ENCODE measurements around the gene TNFRSF19. TPM values are rescaled to one million over a fixed set of nuclear protein-coding genes. Genes with fewer than 3 reads are reported as not detected.

TNFRSF19 gene
- total RNA-seq, 1 donor from 2014 or later: 19.0 TPM

DNA sequence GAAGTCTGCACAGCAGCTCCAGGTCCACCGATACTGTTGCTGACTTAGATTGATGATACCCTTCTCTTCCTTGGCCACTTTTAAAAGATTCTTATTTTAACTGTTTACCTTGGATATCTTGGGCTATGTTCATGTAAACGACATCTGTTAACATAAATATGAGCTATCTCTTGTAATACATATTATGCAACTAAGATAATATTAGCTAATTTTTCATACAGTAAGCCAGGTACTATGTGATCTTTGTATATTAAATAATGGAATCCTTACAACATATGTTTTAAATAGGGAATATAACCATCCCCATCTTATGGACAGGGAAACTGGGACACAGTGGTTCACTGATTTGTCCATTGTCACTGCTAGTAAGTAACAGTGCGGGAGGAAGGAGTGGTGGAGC lies 37.9 kb downstream of the TNFRSF19 start:
- H3K4me3 Mint-ChIP-seq (ENCODE audit: low read depth): no peak overlapping the region
- peaks cover 9% of the 10 kb centered on the region for H3K9me3 Mint-ChIP-seq (ENCODE audit: low read depth)
- no peak overlapping the region for H3K27ac Mint-ChIP-seq
- no peak for TF ChIP-seq CTCF (IDR thresholded peaks at IDR 0.05; ENCODE audit: unreplicated experiment)
- peaks cover 11% of the 10 kb centered on the region for H3K36me3 Mint-ChIP-seq (ENCODE audit: insufficient read depth)
- H3K4me1 Mint-ChIP-seq (ENCODE audit: low read depth): peaks cover 14% of the 10 kb centered on the region
- H3K27me3 Mint-ChIP-seq: no peaks in the 10 kb centered on the region
- no peak for DNase-seq (ENCODE audit: low spot score, unreplicated experiment)

GRCh38 chr13:23608701-23609413 lies 38.6 kb downstream of the TNFRSF19 start:
- Mint-ChIP-seq H3K27ac (peak overlapping the region; percentile 14), H3K36me3 (ENCODE audit: insufficient read depth) (peaks cover 7% of the 10 kb centered on the region), H3K4me1 (ENCODE audit: low read depth) (peaks cover 20% of the 10 kb centered on the region), H3K9me3 (ENCODE audit: low read depth) (peaks cover 5% of the 10 kb centered on the region), H3K4me3 (ENCODE audit: low read depth) (no peak overlapping the region), H3K27me3 (peaks cover 7% of the 10 kb centered on the region)
- DNase-seq (ENCODE audit: low spot score, unreplicated experiment): no peak
- TF ChIP-seq CTCF (IDR thresholded peaks at IDR 0.05; ENCODE audit: unreplicated experiment): no peak

DNA sequence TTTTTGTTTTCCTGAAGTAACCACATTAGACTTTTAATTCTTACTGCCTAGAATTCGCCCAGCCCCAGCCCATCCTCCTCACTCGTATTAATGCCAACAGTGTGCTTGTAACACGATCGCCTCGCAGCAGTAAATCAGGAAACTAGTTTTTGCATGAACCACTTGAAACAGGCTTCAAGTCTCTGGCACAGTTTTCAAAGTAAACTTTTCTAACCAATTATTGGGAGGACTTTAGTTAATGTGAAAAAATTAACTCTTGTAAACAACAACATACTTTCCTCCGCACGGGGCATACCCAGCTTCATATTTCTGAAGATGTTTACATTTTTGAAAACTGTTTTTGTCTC lies 39.2 kb downstream of the TNFRSF19 start:
- no peak overlapping the region for H3K4me3 Mint-ChIP-seq (ENCODE audit: low read depth)
- peak overlapping the region; percentile 14 for H3K27ac Mint-ChIP-seq
- H3K36me3 Mint-ChIP-seq (ENCODE audit: insufficient read depth): peaks cover 4% of the 10 kb centered on the region
- TF ChIP-seq CTCF (IDR thresholded peaks at IDR 0.05; ENCODE audit: unreplicated experiment): no peak
- no peak for DNase-seq (ENCODE audit: low spot score, unreplicated experiment)
- H3K4me1 Mint-ChIP-seq (ENCODE audit: low read depth): peaks cover 23% of the 10 kb centered on the region
- H3K27me3 Mint-ChIP-seq: peaks cover 10% of the 10 kb centered on the region
- peaks cover 2% of the 10 kb centered on the region for H3K9me3 Mint-ChIP-seq (ENCODE audit: low read depth)

GRCh38 chr13:23609874-23610576 lies 39.8 kb downstream of the TNFRSF19 start:
- DNase-seq (ENCODE audit: low spot score, unreplicated experiment): no peak
- H3K4me1 Mint-ChIP-seq (ENCODE audit: low read depth): peaks cover 23% of the 10 kb centered on the region
- no peak for TF ChIP-seq CTCF (IDR thresholded peaks at IDR 0.05; ENCODE audit: unreplicated experiment)
- H3K9me3 Mint-ChIP-seq (ENCODE audit: low read depth): no peaks in the 10 kb centered on the region
- peak overlapping the region; percentile 12 for H3K27ac Mint-ChIP-seq
- no peak overlapping the region for H3K4me3 Mint-ChIP-seq (ENCODE audit: low read depth)
- H3K36me3 Mint-ChIP-seq (ENCODE audit: insufficient read depth): peaks cover 2% of the 10 kb centered on the region
- peaks cover 10% of the 10 kb centered on the region for H3K27me3 Mint-ChIP-seq

DNA sequence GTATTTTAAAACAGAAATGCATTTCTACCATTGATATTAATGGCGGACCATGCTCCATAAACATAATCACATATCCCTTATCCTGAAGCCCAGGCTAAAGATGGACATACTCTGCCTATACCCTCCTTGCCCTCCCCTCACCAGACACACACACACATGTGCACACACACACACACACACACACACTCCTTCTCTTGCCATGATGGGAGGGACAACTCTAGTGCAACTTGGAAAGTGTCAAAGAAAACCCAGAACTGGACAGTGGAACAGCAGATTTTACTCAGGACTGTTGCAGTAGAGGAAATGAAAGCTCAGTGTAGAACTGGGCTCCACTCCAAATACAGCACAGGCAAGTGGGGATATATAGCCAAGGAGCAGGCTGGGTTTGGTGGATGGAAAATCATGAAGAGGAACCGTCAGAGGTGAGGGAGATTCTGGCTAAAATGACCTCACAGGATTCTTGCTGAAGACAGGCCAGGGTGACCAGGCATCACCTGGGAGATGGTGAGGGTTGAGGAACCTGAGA lies 40.8 kb downstream of the TNFRSF19 start:
- H3K4me1 Mint-ChIP-seq (ENCODE audit: low read depth): peaks cover 26% of the 10 kb centered on the region

More for the DNA sequence above, 40.8 kb downstream of the TNFRSF19 start:
- Mint-ChIP-seq H3K36me3 (ENCODE audit: insufficient read depth) (peaks cover 2% of the 10 kb centered on the region), H3K4me3 (ENCODE audit: low read depth) (no peak overlapping the region), H3K27me3 (peaks cover 13% of the 10 kb centered on the region), H3K9me3 (ENCODE audit: low read depth) (no peaks in the 10 kb centered on the region), H3K27ac (no peak overlapping the region)
- TF ChIP-seq CTCF (IDR thresholded peaks at IDR 0.05; ENCODE audit: unreplicated experiment): no peak
- no peak for DNase-seq (ENCODE audit: low spot score, unreplicated experiment)

Data from progenitor cell of endocrine pancreas (in vitro differentiated cells).